Activated T-helper 1 cell treated with Interleukin-2 at 50 U/mL for 16 hours (primary cell): ENCODE measurements around the gene PCNT.
A peak's percentile ranks its signal among the peaks of the same experiment; 100 is the strongest.
"Not testable (repeated sequence)": the region's sequence is repeated elsewhere in the genome, so short reads cannot be mapped to it uniquely, and the experiment has no call there.

ENCODE experiments used
- DNase-seq: peaks from one replicate; pipeline ENCODE4 v3.0.0-alpha.2; 2020; ENCODE audit warnings: low read depth

PCNT gene

GRCh38 chr21:46361935-46362334 is 38.0 kb downstream of the PCNT start:
- no peak for DNase-seq

GRCh38 chr21:46362946-46363345 is 39.0 kb downstream of the PCNT start:
- DNase-seq = no peak

GRCh38 chr21:46363698-46364097 is 39.7 kb downstream of the PCNT start:
- no peak for DNase-seq

DNA sequence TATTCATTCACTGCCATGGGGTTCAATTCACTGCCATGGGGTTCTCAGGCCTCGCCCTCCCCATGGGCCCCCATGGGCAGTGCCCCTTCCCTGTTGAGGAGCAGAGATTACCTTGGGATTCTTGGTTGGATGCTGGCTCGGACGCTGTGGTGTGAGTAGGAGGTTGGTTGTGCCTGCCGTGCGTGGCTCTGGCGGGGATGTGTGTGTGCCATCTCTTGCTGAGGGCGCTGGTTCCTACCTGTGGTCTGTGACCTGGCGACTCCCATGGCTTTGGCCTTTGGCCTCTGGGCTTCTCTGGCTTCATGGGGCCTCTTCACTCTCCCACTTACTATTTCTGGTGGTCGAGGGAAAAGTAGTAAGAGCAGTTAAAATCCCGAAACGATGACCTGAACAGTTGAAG is 42.1 kb downstream of the PCNT start:
- no peak for DNase-seq

GRCh38 chr21:46366561-46366960 is 42.6 kb downstream of the PCNT start:
- DNase-seq = no peak

DNA sequence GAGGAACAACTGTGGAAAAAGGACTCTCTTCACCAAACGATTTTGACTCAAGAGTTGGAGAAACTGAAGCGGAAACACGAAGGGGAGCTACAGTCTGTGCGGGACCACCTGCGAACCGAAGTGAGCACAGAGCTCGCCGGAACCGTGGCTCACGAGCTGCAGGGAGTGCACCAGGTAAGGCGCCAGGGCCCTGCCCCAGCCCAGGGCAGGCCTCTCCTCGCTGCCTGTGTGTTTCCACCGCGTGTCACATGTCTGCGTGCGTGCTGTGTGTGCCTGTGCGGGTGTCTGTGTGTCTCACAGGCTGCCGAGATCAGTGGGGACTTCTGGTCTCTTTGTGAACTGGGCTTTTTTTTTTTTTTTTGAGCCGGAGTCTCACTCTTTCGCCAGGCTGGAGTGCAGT is 43.0 kb downstream of the PCNT start:
- DNase-seq = no peak

DNA sequence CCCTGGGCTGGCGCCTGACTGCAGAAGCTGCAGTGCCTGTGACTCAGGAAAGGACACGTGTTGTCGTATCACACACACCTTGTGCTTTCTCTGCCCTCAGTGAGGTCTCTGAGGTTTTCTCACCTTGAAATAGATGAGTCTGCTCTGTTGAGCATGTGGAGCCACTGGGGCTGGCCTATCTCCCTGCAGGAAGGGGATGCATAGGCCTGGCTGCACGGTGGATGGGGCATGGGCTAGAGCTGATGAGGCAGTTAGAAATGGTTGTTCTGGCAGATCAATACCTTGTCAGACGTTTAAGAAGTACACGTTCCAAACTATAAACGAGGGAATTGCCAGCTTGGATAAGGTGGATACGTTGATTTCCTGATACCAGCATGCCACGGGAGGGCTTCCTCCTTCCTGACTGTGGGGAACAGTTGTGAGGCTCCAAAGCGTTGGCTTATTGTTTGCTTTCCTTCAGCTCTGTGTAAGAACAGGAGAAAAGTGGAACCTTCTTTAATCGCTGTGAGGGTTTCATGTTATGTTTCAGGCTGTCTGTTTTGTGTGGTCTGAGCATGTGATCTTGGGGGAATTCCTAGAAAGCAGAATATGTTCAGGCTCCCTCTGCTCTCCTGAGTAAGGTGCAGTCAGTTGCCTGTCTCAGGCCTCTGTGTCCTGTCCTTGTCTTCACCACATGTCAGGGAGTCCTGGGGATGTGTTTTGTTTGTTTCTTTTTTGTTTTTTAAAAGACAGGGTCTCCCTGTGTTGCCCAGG is 44.8 kb downstream of the PCNT start:
- peak; percentile 7 for DNase-seq

DNA sequence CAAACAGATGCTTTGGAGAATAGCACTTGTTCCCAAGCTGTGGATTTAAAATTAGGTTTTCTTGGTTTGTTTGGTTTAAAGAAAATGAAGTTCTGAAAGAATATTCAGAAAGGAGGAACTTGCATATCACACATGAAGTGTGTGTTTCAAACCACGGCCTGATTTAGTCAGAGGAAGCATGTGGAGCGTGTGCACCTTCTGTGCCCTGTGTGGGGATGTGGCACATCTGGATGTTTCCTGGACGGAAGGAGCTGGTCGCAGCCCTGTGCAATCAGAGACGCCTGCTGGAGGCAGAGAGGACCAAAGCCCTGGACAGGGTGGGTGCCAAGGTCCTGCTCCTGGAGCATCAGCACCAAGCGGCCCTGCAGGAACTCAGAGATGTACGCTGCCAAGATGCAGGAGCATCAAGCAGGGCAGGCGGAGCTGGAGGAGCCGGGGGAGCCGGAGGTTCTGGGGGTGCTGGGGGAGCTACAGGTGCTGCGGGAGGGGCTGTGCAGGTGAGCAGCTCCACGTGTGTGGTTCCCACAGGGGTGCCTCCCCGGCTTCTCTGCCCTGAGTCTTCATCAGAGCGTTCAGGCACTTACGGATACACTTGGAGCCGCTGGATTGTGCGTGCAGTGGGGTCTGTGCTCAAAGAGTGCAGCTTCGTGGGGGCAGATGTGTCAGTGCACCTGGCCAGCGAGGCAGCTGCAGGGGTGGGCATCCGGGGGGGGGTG is 45.7 kb downstream of the PCNT start:
- no peak for DNase-seq

- no peak for DNase-seq
These were observed 47.5 kb downstream of the PCNT start for GRCh38 chr21:46371204-46372013.

- no peak for DNase-seq
These were observed 48.1 kb downstream of the PCNT start for GRCh38 chr21:46372014-46372485.

DNA sequence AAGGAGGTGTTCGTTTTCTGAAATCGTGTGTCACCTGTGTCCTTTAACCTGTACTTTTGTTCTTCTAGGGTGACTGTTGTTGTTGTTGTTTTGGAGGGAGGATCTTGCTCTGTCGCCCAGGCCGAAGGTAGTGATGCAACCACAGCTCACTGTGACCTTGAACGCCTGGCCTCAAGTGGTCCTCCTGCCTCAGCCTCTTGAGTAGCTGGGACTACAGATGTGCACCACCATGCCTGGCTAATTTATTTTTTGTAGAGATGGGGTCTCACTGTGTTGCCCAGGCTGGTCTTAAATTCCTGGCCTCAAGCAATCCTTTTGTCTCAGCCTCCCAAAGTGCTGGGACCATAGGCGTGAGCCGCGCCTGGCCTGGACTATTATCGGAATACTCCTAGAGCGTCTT is 49.0 kb downstream of the PCNT start:
- not testable (repeated sequence) for DNase-seq

DNA sequence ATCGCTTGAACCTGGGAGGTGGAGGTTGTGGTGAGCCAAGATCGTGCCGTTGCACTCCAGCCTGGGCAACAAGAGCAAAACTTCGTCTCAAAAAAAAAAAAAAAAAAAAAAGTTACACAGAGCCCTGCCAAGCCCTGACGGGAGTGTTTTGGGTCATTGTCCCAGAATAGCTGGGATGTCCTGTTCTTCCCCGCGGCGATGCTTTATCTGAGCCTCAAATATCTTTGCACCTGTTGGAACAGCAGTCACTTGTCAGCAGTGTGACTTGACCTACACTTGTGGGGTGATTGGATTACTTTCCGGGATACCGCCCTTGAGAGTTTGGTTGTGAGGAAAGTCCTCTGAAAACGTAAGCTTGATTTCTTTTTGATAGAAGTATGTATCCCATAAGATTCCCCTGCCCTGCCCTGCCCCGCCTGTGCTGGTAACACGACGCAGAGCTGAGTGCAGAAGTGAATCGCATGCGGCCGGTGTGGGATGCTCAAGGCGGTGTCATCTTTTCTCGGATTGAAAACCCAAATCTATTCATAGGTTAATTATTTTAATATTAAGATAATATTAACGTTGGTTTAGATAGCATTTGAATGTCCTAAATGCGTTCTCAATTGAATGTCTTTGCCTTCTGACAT is 50.9 kb downstream of the PCNT start:
- DNase-seq = no peak

DNA sequence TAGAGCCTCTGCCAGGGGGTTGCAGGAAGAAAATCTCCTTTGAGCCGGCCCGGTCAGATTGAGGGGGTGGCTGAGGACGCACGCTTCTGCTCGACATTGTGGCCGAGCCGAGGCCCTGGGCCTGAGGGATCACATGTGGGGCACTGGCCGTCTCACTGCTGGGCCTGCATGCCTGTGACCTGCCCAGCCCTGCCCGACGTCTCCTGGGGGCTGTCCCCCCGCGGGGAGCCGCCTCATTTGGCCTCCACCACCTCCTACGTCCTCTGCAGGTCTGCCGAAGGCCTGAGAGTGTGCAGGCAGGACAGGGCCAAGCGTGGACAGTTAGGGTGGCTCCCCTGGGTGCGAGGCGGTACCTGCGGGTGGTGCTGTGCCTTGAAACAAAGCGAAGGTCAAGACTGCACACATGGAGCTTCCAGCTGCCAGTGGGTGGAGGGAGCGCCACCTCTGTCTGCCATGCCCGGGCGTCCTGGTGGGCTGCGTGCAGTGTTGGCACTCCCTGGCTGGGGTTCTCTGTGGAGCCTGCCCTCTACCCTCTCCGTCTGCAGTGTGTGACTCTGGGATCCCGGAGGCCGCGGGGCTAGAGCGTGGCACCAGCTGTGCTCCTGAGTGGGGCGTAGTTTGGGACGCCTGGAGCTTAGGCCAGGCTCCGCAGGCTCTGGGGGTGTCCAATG is 51.7 kb downstream of the PCNT start:
- no peak for DNase-seq

GRCh38 chr21:46376231-46376628 is 52.3 kb downstream of the PCNT start:
- DNase-seq = no peak

- no peak for DNase-seq
These were observed 53.0 kb downstream of the PCNT start for GRCh38 chr21:46376856-46377453.

- no peak for DNase-seq
These were observed 53.8 kb downstream of the PCNT start for GRCh38 chr21:46377789-46378188.

- DNase-seq = no peak
These were observed 55.1 kb downstream of the PCNT start for GRCh38 chr21:46379105-46379504.

- no peak for DNase-seq
These were observed 55.7 kb downstream of the PCNT start for GRCh38 chr21:46379691-46380090.

- DNase-seq = no peak
These were observed 57.6 kb downstream of the PCNT start for GRCh38 chr21:46381541-46381940.

DNA sequence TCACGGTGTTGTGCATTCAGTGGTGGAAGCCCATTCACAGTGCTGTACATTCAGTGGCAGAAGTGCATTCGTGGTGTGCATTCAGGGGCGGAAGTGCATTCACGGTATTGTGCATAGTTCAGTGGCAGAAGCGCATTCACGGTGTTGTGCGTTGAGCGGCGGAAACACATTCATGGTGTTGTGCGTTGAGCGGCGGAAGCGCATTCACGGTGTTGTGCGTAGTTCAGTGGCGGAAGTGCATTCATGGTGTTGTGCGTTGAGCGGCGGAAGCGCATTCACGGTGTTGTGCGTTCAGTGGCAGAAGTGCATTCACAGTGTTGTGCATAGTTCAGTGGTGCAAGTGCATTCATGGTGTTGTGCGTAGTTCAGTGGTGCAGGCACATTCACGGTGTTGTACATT is 60.6 kb downstream of the PCNT start:
- no peak for DNase-seq
